Adrenal gland (tissue), 12 donors: ENCODE measurements around the gene C1QTNF5. TPM values are rescaled to one million over a fixed set of nuclear protein-coding genes. Genes with fewer than 3 reads are reported as not detected.

Experiments used
- DNase-seq, 7 donors: peaks; one replicate each; pipeline ENCODE4 v3.0.0-alpha.2; 2019 to 2020
- H3K27ac ChIP-seq, 5 donors: fragments of 200-600 bp; sonication (generic) in 4 of 5; 1 replicate in 3 of 5; 2 replicates in 2 of 5; pipeline versions ENCODE4 v1.5.1 to v1.8.0; 2016 to 2020; ENCODE audit warnings: mild to moderate bottlenecking in 1 of 5
- H3K27me3 ChIP-seq: fragments of 200-600 bp; 2 replicates; pipeline ENCODE4 v1.8.0; 2021
- H3K36me3 ChIP-seq, 2 donors: fragments of 200-600 bp; replicated peaks in 1 of 2; 1 replicate in 1 of 2; 2 replicates in 1 of 2; pipeline versions ENCODE4 v1.5.1 to v1.8.0; 2018 to 2022
- H3K4me1 ChIP-seq, 2 donors: fragments of 200-600 bp; replicated peaks in 1 of 2; 1 replicate in 1 of 2; 2 replicates in 1 of 2; pipeline versions ENCODE4 v1.5.1 to v1.8.0; 2018 to 2021
- H3K4me3 ChIP-seq, 4 donors: fragments of 200-600 bp; sonication (generic) in 3 of 4; one replicate each; pipeline ENCODE4 v1.5.1; 2016 to 2018
- H3K9me3 ChIP-seq, 3 donors: fragments of 200-600 bp; sonication (generic) in 1 of 3; replicated peaks in 1 of 3; 1 replicate in 2 of 3; 2 replicates in 1 of 3; pipeline versions ENCODE4 v1.5.1 to v1.8.0; 2016 to 2021
- CTCF ChIP-seq, 6 experiments: fragments of 450-650 bp in 4 of 6; fragments of 200-600 bp in 2 of 6; sonication (generic) in 1 of 6; IDR thresholded peaks; 1 replicate in 5 of 6; 2 replicates in 1 of 6; pipeline versions ENCODE4 v1.5.1 to v1.8.0; 2016 to 2021; ENCODE audit warnings: antibody characterized with exemption in 6 of 6, mild to moderate bottlenecking in 2 of 6, moderate library complexity in 1 of 6
- POLR2A ChIP-seq, 2 donors: fragments of 450-650 bp; IDR thresholded peaks; one replicate each; pipeline ENCODE4 v1.6.1; 2017; ENCODE audit warnings: antibody characterized with exemption in 2 of 2, mild to moderate bottlenecking in 2 of 2, moderate library complexity in 1 of 2
- WGBS, 4 donors: extraction: QIAGEN DNeasy Blood & Tissue Kit in 2 of 4; methylation state at CpG; one replicate each; pipeline versions ENCODE4 v1.1.5 to v1.1.7; 2013 to 2017; 5-methylcytosine and 5-hydroxymethylcytosine counted together
- intact Hi-C, 2 donors: fragments of 100-400 bp; cut with DNase I; formaldehyde crosslinking; loops; one replicate each; pipeline versions ENCODE4 v1.14.1 to v1.15.0; 2022 to 2023
- polyA plus RNA-seq, 3 donors: library from polyadenylated mRNA; stranded (reverse); fragments of 200-250 nt in 2 of 3; fragments of 350-450 nt in 1 of 3; fragmentation: Illumina TruSeq in 1 of 3; extraction: RNeasy Lipid Tissue Mini Kit (QIAGEN cat#74804) in 1 of 3; gene quantifications; one replicate each; pipeline ENCODE4 v1.2.3, GENCODE V29; 2013 to 2014
- total RNA-seq, 9 donors: library from RNA; depleted of rRNA in 4 of 9; stranded (reverse); fragments of >200 nt in 4 of 9; fragments of 120-200 nt in 1 of 9; fragmentation: NEBNext Ultra II Directional in 1 of 9; extraction: Animal tissue kit (Norgen Biotek cat#: 25700) in 1 of 9; gene quantifications; one replicate each; pipeline versions ENCODE4 v1.1.0 to v1.2.4, GENCODE V29; 2013 to 2023
- donor health status: healthy with polysubstance abuse.
- donor health status: Bipolar disorder and iron deficiency.
- donor health status: DM: yes; HTN: yes; CAD: no.
- donor health status: DM: no; HTN: no; CAD: no.
- donor health status: DM: no; HTN: no; CAD: no.
- donor health status: DM: yes; HTN: yes; CAD: no.

C1QTNF5 gene
- total and polyA plus RNA-seq, 12 donors: 1.8 to 46.9 (median 20.6) TPM

GRCh38 chr11:119316729-119317591, 23.7 kb downstream of the C1QTNF5 start, which contains the start of gene MCAM:
Gene MCAM (minus strand): TSS chr11:119317130. CDS start chr11:119317101, 29 bp downstream.
- intact Hi-C loops: no loop called here
- peak in 3 of 7 donors; percentile 24 to 56 (median 33) for DNase-seq
- Histone ChIP-seq H3K9me3 (no peaks in the 10 kb centered on the region), H3K27me3 (peaks cover 4% of the 10 kb centered on the region), H3K27ac (peak within 1 kb of the TSS in 2 of 5 donors; percentile 68 to 72), H3K4me3 (peak within 1 kb of the TSS in 2 of 4 donors; percentile 13 to 63), H3K4me1 (peaks cover 20 to 45% of the 10 kb centered on the region in 2 donors), H3K36me3 (no peaks in the 10 kb centered on the region)
- TF ChIP-seq CTCF (IDR thresholded peaks at IDR 0.05) (no peak), POLR2A (IDR thresholded peaks at IDR 0.05) (peak in 1 of 2 donors; percentile 41)
- WGBS, 4 donors: 0 to 32% (median 5%) methylated on average over 3 to 71 of the region's 74 CpGs

- H3K4me1 ChIP-seq: peaks cover 17 to 38% of the 10 kb centered on the region in 2 donors
- 0 to 1% (median 0%) methylated on average over 17 to 46 of the region's 46 CpGs; no CpG with 5 or more reads in 1 of the 4 donors for WGBS, 4 donors
Measured at GRCh38 chr11:119316016-119316728, 24.5 kb downstream of the C1QTNF5 start.

GRCh38 chr11:119315131-119316015, 25.3 kb downstream of the C1QTNF5 start:
- peak in 2 of 6 experiments; percentile 10 to 34 for TF ChIP-seq CTCF (IDR thresholded peaks at IDR 0.05)
- TF ChIP-seq POLR2A (IDR thresholded peaks at IDR 0.05): no peak
- intact Hi-C loops: no loop called here
- H3K36me3 ChIP-seq: no peaks in the 10 kb centered on the region
- H3K4me3 ChIP-seq: peak overlapping the region in 1 of 4 donors; percentile 63
- H3K4me1 ChIP-seq: peaks cover 11 to 30% of the 10 kb centered on the region in 2 donors
- H3K27me3 ChIP-seq: peaks cover 4% of the 10 kb centered on the region
- DNase-seq: peak in 5 of 7 donors; percentile 34 to 61 (median 45)
- no peaks in the 10 kb centered on the region for H3K9me3 ChIP-seq
- 18 to 26% (median 21%) methylated on average over 7 to 29 of the region's 29 CpGs for WGBS, 4 donors
- peak overlapping the region in 2 of 5 donors; percentile 49 to 72 for H3K27ac ChIP-seq

More at GRCh38 chr11:119316016-119316728, 24.5 kb downstream of the C1QTNF5 start:
- Histone ChIP-seq H3K4me3 (peak overlapping the region in 2 of 4 donors; percentile 13 to 63), H3K27me3 (peaks cover 4% of the 10 kb centered on the region), H3K9me3 (no peaks in the 10 kb centered on the region), H3K36me3 (no peaks in the 10 kb centered on the region), H3K27ac (peak overlapping the region in 2 of 5 donors; percentile 49 to 72)
- DNase-seq: peak; percentile 58 to 74 (median 66)
- TF ChIP-seq CTCF (IDR thresholded peaks at IDR 0.05) (no peak), POLR2A (IDR thresholded peaks at IDR 0.05) (no peak)
- intact Hi-C loops: no loop called here
